Measurements from ENCODE around the gene ACSL1. TPM values are rescaled to one million over a fixed set of nuclear protein-coding genes. Genes with fewer than 3 reads are reported as not detected.

ACSL1 gene
- total and polyA plus RNA-seq, 9 of the 15 experiments (the other 6 are each of a cell fraction or from before 2014, with no cell fraction given), result 6.7 to 24.1 (median 15.0) TPM

DNA sequence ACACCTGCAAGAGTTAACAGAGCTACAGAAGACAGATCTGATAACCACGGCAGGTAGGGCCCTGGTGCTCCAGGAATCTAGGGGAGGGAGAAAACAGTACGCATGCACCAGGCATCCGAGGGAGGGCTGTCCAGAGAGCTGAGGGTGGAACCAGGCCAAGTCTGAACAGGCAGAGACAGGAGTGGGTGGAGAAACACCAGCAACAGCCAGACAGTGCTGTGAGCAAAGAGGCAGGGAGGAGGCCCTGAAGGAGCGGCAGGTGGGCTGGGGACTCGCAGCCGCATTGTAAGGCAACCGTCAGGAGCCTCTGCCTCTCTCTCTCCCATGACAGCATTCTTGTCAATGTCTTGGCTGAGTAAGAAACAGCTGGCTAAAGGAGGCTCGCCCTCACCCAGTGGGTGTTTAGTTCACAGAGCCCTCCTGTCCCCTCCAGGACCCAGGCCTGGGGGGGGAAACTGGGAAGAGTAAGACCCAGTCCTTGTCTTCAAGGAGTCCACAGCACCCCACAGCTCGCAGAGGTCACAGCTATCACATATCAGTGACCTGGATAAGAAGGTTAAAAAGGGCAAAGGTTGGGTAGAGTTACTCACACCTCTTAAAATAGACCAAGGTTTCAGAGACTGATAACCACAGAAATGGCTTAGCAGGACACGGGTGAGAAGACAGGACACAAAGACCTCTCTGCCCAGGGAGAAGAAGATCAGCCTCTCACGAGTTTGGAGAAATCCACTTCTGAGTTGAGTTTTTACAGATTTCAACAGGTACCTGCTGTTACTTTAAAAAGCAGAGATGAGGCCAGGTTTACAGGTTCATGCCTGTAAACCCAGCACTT lies 10.5 kb downstream of the ACSL1 start (continued):
- no peak for TF ChIP-seq COPS2 (conservative IDR thresholded peaks at IDR 0.05)
- no peak for TF ChIP-seq MYC (IDR thresholded peaks at IDR 0.05; ENCODE audit: low read depth, low read length)
- no peak for TF ChIP-seq MYC (CRISPR knock-in tag; IDR thresholded peaks at IDR 0.05; ENCODE audit: borderline replicate concordance, low read depth)
- TF ChIP-seq, protein P1, sequence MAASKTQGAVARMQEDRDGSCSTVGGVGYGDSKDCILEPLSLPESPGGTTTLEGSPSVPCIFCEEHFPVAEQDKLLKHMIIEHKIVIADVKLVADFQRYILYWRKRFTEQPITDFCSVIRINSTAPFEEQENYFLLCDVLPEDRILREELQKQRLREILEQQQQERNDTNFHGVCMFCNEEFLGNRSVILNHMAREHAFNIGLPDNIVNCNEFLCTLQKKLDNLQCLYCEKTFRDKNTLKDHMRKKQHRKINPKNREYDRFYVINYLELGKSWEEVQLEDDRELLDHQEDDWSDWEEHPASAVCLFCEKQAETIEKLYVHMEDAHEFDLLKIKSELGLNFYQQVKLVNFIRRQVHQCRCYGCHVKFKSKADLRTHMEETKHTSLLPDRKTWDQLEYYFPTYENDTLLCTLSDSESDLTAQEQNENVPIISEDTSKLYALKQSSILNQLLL (CRISPR knock-in tag; IDR thresholded peaks at IDR 0.05; ENCODE audit: borderline replicate concordance), result no peak
- TF ChIP-seq ZEB2 (IDR thresholded peaks at IDR 0.05), result peak; percentile 73; the same call in 1 of the 2 replicates
- TF ChIP-seq RBM25 (IDR thresholded peaks at IDR 0.05; ENCODE audit: low read depth, low read length, severe bottlenecking), result no peak
- no peak for TF ChIP-seq PTTG1 (tag; IDR thresholded peaks at IDR 0.05; ENCODE audit: low read depth)
- TF ChIP-seq, protein P2, sequence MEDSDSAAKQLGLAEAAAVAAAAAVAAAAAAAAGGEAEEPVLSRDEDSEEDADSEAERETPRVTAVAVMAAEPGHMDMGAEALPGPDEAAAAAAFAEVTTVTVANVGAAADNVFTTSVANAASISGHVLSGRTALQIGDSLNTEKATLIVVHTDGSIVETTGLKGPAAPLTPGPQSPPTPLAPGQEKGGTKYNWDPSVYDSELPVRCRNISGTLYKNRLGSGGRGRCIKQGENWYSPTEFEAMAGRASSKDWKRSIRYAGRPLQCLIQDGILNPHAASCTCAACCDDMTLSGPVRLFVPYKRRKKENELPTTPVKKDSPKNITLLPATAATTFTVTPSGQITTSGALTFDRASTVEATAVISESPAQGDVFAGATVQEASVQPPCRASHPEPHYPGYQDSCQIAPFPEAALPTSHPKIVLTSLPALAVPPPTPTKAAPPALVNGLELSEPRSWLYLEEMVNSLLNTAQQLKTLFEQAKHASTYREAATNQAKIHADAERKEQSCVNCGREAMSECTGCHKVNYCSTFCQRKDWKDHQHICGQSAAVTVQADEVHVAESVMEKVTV (CRISPR knock-in tag; IDR thresholded peaks at IDR 0.05), result no peak
- TF ChIP-seq YY1 (IDR thresholded peaks at IDR 0.05; ENCODE audit: borderline replicate concordance in 1 of 3, control insufficient read depth in 1 of 3, extremely low read depth in 1 of 3, insufficient read depth in 3 of 3, insufficient read length in 1 of 3, insufficient replicate concordance in 2 of 3, low read depth in 1 of 3, low read length in 2 of 3), result no peak
- TF ChIP-seq MEIS2 (IDR thresholded peaks at IDR 0.05; ENCODE audit: partially characterized antibody), result no peak
- no peak for TF ChIP-seq ZNF696 (CRISPR knock-in tag; conservative IDR thresholded peaks at IDR 0.05)
- 0 out of 2 replicates have a peak, but pooled peaks have one; percentile 49 for TF ChIP-seq ADNP (tag; IDR thresholded peaks at IDR 0.05)
- TF ChIP-seq, protein P3, sequence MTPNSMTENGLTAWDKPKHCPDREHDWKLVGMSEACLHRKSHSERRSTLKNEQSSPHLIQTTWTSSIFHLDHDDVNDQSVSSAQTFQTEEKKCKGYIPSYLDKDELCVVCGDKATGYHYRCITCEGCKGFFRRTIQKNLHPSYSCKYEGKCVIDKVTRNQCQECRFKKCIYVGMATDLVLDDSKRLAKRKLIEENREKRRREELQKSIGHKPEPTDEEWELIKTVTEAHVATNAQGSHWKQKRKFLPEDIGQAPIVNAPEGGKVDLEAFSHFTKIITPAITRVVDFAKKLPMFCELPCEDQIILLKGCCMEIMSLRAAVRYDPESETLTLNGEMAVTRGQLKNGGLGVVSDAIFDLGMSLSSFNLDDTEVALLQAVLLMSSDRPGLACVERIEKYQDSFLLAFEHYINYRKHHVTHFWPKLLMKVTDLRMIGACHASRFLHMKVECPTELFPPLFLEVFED (CRISPR knock-in tag; conservative IDR thresholded peaks at IDR 0.05), result no peak
- no peak for TF ChIP-seq ZSCAN32 (CRISPR knock-in tag; IDR thresholded peaks at IDR 0.05)
- no peak for TF ChIP-seq PYGO2 (tag; IDR thresholded peaks at IDR 0.05)
- TF ChIP-seq, protein P4, sequence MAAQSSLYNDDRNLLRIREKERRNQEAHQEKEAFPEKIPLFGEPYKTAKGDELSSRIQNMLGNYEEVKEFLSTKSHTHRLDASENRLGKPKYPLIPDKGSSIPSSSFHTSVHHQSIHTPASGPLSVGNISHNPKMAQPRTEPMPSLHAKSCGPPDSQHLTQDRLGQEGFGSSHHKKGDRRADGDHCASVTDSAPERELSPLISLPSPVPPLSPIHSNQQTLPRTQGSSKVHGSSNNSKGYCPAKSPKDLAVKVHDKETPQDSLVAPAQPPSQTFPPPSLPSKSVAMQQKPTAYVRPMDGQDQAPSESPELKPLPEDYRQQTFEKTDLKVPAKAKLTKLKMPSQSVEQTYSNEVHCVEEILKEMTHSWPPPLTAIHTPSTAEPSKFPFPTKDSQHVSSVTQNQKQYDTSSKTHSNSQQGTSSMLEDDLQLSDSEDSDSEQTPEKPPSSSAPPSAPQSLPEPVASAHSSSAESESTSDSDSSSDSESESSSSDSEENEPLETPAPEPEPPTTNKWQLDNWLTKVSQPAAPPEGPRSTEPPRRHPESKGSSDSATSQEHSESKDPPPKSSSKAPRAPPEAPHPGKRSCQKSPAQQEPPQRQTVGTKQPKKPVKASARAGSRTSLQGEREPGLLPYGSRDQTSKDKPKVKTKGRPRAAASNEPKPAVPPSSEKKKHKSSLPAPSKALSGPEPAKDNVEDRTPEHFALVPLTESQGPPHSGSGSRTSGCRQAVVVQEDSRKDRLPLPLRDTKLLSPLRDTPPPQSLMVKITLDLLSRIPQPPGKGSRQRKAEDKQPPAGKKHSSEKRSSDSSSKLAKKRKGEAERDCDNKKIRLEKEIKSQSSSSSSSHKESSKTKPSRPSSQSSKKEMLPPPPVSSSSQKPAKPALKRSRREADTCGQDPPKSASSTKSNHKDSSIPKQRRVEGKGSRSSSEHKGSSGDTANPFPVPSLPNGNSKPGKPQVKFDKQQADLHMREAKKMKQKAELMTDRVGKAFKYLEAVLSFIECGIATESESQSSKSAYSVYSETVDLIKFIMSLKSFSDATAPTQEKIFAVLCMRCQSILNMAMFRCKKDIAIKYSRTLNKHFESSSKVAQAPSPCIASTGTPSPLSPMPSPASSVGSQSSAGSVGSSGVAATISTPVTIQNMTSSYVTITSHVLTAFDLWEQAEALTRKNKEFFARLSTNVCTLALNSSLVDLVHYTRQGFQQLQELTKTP (IDR thresholded peaks at IDR 0.05; ENCODE audit: low read depth in 1 of 2, partially characterized antibody in 2 of 2), result peak in 1 of 2 experiments; percentile 37
- no peak for TF ChIP-seq PML (IDR thresholded peaks at IDR 0.05; ENCODE audit: low read length)

Measured in K562 (cell line).